ENCODE measurements around the gene DNAI1.

The DNAI1 gene

DNA sequence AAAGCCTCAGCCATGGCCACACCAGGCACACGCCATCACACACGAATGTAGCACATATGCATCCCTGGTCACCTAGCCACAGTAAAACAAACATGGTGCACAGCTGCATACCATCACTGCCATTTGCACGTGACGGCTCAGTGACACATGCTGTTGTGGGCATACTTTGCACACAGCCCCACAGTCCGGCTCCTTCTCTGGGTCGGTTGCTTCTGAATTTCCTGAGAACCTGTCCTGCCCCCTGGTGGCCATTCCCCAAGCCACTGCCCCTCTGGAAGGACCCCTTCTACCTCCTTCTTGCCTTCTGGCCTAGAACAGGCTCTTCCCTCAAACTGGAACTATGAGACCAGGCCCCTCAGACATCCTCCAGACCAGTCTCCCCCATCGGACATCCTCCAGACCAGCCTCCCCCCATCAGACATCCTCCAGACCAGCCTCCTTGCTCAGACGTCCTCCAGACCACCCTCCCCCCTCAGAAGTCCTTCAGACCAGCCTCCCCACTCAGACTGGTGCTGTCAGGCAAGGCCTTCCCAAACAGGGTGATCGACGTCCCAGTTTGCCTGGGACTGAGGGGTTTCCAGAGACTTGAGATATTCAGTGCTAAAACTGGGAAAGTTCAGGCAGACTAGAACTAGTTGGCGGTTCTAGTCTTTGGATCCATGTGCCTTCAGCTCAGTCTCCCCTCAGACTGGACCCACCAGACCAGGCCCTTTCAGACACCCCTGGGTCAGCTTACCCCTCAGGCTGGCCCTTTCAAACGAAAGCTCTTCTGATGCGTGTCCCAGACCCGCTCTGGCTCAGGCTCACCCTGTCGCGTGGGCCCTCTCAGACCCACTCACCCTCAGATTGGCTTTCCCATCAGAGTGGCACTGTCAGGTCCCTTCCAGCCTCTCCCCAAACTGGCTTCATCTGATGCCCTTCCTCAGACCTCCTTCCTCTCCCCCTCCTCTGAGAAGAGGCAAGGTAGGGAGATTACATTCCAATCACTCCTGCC lies 88.5 kb downstream of the DNAI1 start:
- DNase-seq: peak; percentile 45

DNA sequence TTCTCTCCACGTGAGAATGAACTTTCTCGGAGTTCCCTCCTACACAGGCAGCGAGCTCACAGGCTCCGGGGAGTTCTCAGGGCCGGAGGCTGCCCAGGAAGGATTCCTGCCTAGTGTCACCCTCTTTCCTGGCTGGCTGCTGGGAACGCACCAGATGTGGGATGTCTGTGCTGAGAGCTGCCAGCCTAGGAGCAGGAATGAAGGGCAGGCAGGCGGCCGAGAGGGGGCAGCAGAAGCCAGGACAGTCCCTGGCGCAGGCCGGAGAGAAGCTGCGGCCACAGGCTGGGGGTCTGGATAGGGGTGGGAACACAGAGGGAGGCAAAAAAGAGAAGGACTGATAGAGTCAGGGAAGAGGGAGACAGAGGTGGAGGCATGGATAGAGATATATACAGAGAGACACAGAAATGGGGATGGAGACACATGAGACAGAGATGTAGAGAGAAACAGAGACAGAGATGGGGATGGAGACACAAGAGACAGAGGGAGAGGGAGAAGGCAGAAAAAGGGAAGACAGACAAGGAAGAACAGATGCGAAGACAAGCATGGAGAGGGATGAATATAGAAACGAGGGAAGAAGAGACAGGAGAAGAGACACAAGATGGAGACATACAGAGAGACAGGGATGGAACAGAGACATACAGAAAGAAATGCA lies 89.5 kb downstream of the DNAI1 start:
- DNase-seq: peak; percentile 29

DNA sequence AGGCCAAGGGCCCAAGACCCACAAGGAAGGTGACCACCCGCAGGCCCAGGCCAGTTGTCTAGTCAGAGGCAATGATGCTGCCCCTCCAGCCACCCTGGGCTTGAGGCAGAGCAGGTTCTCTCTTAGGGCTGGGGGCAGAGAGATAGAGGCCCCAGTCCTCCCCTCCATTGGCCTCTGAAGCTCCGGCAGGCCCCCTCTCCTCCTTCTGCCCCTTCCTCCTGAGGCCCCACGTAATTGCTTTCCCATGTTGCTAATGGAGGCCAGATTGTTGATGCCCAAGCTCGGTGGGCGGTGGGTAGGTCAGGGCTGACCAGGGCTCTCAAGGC lies 90.8 kb downstream of the DNAI1 start:
- no peak for DNase-seq

DNA sequence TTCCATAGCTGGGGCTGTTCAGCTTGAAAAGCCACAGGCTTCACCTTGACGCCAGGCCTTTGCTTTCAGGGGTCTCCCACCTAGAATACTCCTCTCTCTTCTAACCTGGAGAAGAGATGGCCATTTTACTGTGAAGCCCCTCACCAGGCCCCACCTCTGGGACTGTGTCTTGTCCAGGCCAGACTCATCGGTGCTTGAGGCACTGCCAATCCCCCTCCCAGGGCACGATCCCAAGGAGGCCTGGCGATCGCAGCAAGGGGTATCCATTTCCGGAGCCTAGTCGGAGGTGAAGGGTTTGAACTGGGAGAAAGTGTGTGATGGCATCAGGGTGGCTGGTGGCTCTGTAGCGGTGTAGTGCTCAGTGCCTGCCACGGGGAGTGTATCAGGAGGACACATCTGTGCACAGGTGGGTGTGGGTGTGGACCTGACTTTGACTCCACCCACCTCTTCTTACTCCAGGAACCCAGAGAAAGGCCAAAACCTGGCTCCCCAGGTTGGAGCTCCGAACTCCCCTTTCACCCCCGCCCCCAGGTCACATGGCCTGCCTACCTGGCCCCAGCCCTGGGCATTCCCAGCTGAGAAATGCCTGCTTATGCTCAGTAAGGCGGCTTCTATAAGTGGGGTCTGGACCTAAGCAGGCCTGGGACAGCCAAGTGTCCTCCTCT lies 91.5 kb downstream of the DNAI1 start:
- DNase-seq: no peak

DNA sequence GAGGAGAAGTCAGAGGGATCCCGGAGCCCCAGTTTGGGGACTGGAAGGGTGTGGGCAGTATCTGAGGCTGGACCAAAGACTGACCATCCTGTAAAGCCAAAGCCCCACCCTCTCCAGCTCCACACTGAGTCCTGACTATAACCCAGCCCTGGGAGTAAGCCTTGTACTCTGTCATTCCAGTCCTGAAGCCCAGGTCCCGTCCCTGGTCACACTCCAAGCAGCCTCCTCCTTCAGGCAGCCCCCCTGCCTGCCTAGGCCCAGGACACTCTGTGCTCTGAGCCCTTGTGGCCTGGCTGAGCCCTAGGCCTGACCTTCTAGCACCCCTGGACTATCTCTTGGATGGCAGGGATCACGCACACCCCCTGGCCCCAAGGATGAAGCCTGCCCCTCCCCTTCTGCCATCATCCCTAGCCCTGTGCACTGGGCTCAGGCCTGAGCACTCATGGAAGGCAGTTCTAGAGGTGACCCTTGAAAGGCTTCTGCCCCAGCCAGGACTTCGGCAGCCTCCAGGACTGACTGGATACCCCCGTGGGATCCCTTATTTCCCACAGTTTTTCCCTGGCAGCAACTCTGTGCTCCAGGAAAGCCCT lies 92.2 kb downstream of the DNAI1 start:
- no peak for DNase-seq

DNA sequence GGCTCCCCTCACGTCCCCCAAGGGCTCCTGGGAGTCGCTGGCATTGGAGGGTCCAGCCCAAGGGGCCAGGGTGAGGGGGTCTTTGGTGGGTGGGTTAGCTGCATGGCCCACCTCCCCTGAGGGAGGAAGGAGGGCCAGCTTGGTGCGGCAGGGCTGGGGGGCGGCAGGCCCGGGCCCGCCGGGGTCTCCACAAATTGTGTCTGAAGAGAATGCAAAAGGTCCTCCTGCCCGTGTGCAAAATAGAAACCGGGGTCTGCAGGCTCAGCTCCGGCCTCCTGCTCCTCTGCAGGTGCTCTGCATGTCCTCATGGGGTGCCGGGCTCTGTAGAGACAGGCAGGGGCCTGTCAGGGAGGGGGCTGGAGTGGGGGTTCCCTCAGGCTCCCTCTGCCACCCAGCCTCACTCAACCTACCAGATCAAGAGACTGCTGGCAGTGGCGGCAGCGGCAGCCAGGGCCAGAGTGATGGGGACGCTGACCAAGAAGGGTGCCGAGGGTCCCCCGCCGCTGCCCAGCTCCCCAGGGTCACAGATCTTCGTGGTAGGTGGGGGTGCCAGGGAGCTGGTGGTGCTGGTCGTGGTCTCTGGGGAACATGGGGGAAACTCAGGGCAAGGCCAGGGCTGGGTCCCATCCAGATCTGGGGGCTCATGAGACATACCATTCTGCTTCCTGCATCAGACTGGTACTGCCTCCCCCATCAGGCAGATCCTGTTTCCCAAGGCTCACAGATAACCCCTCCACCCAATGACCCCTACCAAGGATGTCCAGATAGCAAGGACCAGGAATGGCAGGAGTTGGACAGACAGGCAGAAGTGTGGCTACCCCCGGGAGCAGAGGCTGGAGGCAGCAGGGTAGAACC lies 93.4 kb downstream of the DNAI1 start:
- no peak for DNase-seq

DNA sequence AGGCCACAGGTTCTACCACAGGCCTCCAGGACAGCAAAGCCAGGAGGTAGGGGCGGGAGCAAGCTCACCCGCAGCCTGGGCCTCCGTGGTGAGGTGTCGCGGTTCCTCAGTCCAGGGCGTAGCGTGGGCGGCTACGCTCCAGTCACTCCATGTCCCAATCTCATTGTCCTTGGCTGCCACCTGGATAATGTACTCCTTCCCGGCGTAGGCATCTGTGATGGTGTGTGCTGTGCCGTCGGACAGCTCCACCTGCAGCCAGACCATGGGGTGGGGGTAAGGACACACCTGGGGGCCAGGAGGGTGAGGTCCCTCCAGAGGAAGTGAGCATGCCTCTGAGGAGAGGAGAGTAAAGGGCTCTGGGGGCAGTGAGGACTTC lies 94.0 kb downstream of the DNAI1 start:
- DNase-seq: no peak

DNA sequence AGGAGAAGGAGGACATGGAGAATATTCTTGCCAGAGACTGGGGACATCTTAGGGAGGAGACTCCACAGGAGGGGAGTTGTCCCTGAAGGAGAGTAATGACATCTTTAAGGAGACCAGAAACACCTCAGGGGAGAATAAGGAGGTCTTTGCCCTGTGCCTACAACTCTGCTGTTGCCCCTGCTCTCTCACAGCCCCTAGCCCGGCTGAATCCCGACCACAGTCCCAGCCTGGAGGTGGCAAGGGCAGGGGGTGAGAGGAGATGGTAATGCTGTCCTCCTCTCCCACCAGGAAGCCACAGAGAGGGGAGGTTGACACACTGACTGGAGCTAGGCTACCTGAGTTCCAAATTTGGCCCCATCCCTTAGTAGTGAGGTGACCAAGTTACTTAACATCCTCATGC lies 94.4 kb downstream of the DNAI1 start:
- no peak for DNase-seq

DNA sequence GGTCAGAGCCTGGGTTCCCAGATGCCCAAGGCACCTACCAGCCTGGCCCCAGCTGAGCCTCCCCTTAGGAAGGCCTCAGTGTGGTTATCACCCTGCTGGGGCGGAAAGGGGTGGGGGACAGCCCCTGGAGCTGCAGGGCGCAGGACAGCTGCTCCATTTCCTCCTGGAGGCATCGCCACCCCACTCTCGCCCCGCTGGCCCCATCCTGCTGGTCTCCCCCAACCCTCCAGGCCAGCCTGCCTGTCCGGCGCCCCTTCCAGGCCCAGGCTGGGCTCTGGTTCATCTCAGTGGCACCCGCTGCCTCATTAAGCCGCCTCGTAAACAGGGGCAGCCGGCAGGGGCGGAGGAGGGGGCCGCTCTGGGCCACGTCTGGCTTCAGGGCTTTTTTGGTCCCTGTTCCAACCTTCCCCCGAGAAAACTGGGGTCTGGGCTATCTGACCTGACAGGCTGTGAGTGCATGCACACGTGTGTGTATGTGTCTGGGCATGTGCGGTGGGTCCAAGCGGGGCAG lies 95.0 kb downstream of the DNAI1 start:
- DNase-seq: no peak

DNA sequence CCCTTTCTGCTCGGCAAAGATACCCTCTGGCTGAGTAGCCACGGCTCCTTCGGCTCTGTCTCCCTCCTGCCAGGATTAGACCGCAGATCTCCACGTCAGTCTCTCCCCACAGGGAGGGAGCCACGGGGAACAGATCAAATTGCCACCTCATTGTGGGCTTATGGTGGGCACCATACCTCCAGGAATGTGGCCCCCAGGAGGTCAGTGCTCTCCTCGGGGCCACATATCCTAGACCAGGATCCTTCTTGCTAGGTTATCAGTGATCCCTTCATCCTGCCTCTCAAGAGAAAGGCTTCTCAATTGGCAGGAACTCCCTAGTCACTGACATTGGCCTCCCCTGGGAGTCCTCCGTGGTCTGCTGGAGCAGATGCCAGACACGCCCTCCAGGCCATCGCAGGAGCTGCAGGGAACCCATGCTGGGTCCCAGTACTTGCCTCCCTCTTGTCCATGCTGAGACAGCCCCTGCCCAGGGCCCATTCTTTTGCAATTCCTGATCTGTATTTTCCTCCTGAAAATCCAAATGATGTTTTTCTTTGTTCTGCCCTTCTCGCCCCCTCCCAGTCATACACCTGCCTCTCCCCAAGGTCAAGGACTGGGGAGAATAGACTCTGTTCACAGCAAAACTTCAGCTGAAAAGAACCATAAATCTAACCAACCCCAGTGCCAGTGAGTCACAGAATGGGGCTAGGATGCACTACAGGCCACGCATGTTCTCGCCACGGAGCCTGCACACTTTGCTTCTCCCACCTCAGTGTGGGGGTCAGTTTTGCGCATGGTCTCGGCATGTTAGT lies 95.8 kb downstream of the DNAI1 start:
- no peak for DNase-seq

DNA sequence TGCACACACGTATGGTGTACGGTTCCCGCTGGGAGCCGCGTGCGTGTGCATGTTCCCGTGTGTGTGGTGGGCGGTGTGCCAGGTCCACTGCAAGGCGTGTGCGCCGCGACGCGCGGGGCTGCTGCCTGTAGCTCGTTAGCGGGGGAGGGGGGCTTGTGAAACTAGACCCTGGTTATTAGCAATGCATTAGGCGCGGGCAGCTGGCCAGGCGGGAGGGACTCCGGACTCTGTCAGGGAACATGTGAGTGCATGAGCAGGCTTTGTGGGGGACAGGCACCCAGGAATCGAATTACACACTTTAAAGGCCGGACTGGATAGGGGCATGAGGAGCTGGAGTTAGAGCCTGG lies 96.4 kb downstream of the DNAI1 start:
- no peak for DNase-seq

DNA sequence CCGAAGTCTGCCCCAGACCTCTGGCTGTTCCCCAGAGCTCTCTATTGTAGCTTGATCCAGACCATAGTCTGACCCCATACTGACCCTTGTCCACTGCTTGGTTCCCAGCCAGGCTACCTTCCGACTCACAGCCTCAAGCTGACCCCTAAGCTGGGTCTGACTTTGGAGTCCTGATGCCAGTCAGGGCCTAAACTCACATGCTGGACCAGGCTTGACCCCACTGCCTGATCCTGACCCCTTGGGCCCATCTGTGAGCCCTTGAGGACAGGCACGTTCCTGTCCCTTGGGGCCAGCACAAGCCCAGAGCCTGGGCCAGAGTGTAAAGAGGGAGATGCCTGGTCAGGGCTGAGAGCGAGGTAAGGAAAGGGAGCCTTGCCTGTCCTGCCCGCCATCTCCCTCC lies 96.9 kb downstream of the DNAI1 start:
- DNase-seq: no peak

DNA sequence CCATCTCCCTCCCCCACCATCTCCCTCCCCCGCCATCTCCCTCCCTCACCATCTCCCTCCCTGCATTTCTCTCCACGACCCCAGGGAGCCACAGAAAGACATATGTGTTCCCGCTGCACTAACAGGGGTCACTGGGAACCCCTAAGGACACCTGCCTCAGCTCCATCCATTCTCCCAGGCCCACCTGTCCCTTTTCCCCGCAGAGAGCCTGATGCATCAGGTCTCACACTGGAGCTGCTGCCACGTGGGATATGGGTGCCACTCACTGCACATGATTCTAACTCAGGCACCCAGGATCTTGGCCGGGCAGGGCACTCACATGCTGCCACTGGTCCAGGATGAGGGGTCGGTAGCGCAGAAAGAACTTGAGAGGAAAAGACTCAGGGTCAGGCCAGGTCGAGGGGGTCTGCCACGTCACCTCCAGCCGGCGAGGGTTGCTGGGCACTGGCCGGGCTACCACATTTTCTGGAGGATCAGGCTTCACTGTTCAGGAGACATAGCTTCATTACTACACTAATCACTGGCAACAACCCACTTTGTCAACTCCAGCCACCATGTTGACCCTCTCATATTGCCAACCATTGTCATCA lies 97.4 kb downstream of the DNAI1 start:
- no peak for DNase-seq

DNA sequence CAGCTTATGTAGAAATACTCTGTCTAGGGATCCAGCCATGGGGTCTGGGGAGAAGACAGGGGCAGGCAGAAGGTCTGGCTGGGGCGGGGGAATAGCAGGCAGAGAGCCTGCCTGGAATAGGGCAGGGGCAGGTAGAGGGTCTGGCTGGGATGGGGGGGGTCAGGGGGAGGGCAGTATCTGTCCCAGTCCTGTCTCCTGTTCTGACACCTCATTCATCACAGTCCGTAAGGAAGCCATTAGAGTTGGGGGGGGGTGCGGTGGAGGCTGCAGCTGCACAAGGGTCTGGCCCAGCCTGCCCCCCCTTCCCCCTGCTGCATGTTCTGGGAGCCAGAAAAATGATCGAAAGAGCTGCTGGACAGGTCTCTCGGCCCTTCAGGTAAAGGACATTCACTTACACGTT lies 98.3 kb downstream of the DNAI1 start:
- no peak for DNase-seq

DNA sequence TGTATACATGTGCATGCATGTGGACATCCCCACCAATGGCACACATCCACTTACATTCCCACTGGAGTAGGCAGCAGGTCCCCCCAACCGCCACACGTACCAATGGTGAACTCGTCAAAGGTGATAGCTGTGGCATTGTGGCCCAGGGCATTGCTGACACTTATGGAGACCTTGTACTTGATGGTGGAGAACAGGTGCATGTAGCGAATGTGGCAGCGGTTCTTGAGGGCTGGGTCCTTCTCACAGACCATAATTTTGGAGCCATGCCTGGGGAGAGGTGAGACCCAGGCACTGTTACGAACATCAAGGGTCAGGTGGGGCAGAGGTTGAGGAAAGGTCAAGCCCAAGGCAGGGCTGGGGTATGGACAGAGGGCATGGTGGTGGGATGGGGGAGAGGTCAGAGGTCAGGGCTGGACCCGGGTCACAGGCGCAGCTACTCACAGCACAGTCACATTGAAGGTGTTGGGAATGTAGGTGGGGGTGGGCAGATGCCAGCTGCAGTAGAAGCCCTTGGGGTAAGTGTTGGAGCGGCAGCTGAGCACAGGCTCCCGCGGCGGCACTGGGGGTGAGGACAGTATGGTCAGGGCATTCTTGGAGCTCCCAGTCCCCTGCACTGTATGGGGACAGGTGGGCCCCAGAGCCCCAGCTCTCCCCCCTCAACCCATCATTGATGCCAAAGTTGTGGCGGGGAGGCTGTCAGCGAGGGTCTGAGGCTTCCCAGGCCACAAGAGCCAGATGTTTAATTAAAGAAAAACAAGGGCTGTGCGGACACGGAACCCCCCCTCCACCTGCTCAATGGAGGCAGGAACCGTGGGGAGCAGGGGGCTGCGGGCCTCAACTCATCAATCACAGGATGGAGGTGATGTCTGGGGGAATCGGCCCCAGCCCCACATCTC lies 99.1 kb downstream of the DNAI1 start:
- no peak for DNase-seq

DNA sequence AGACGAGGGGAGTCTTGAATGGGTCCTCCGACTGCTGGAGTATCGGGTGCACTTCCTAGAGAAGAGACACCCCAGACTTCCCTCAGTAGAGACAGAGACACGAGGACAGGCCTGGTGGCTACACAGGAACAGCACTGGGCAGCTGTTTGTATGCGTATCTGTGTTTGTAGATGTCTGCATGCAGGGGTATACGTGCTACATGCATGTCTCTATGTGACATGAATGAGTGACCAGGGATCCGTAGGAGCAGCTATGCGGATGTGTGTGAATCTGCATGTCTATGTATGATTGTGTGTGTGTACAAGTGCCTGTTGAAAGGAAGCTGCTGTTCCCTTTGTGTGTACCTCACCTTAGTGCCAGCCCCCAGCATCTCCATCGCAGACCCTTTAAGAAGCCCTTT lies 99.8 kb downstream of the DNAI1 start:
- DNase-seq: no peak

DNA sequence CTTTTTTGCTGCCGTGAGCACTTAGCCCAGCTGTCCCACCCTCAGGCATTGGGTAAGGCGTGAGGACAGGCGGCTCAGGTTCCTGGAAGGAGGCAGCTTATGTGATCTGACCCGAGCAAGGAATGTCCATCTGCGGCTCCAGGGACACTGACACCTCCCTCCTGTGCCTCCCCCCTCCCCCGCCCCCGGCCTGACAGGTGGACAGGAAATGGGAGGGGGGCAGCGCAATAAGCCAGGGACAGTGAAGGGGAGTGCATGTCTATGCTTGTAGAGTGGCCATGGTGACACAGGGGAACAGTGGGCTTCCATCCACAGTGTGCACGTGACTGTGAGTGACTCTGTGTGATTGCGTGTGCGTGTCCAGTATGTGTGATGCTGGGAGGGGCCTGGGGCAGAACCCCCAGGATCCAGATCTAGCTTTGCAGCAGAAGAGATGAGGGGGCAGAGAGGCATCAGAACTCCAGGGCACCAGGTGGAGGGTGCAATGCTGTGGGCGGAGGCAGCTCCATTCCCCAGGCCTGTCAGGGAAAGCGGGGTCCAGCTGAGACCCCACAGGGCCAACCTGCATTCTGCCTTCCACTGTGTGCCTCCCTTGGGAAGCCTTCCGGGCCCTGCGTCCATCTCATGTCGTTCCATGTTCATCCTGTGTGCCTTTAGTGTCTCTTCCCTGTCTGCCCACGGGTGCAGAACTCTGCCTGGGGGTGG lies 100.5 kb downstream of the DNAI1 start:
- DNase-seq: no peak

DNA sequence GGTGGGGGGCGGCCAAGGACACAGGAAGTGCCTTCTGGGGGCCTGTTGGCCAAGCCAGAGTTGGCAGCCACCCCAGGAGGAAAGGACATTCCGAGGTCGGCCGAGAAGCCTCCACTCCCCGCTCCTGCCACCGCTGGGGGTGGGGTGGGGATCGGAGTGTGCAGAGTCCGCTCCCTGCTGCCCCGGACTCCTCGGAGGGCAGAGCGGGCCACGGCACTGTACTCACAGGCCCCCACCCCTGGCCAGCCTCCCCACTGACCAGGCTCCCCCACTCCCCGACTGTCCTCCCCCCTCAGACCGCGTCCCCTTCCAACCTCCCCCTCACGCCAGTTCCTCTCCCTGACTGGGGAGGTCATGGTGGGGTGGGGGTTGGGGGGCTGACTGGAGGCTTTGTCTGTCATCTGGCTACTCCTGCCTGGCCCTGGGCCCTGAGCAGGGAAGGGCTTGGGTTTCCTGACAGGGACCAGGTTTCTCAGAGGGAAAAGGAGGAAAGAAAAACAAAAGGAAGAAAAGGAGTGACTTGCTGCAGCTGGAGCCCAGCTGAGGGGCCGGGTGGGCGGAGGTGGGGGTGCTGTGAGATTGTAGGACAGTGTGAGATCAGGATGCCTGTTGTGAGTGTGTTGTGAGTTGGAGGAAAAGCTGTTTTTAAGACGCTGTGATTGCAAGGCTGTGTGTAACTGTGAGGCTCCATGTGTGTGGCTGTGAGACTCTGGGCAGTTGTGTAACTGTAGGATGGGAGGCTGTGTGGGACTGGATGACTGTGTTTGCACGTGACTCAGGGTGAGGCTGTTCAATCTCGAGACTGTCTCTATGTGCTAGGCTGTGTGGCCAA lies 101.2 kb downstream of the DNAI1 start:
- no peak for DNase-seq
